ENCODE data around the gene CHST12. TPM values are rescaled to one million over a fixed set of nuclear protein-coding genes. Genes with fewer than 3 reads are reported as not detected.
"Not testable (repeated sequence)": the region's sequence is repeated elsewhere in the genome, so short reads cannot be mapped to it uniquely, and the experiment has no call there.

CHST12 gene
- total RNA-seq (2014; rRNA removed; shearing (Covaris generic)), result 14.5 and 24.7 TPM in 2 replicates

GRCh38 chr7:2403014-2403717, at the start of gene CHST12:
TSS of gene CHST12 (plus strand) at chr7:2403611. CDS start at chr7:2432640, 29,029 bp downstream.
- DNase-seq (ENCODE audit: low spot score), result peak; percentile 94

- peak; percentile 94 for DNase-seq (ENCODE audit: low spot score)
These were observed 49.5 kb upstream of the CHST12 start for GRCh38 chr7:2353936-2354185.

- DNase-seq (ENCODE audit: low spot score), result peak; percentile 98
These were observed 49.0 kb upstream of the CHST12 start, which contains the start of gene EIF3B for GRCh38 chr7:2354186-2354938. TSS of gene EIF3B (plus strand) at chr7:2354827. CDS start at chr7:2354922, 95 bp downstream.

- DNase-seq (ENCODE audit: low spot score), result peak; percentile 42
These were observed 48.3 kb upstream of the CHST12 start for GRCh38 chr7:2354939-2355704.

- DNase-seq (ENCODE audit: low spot score), result peak; percentile 36
These were observed 47.8 kb upstream of the CHST12 start for GRCh38 chr7:2355705-2356008.

GRCh38 chr7:2357165-2357564, 46.2 kb upstream of the CHST12 start:
- no peak for DNase-seq (ENCODE audit: low spot score)

GRCh38 chr7:2357571-2357970, 45.8 kb upstream of the CHST12 start:
- no peak for DNase-seq (ENCODE audit: low spot score)

GRCh38 chr7:2358968-2359527, 44.4 kb upstream of the CHST12 start:
- no peak for DNase-seq (ENCODE audit: low spot score)

GRCh38 chr7:2359610-2360009, 43.8 kb upstream of the CHST12 start:
- DNase-seq (ENCODE audit: low spot score), result no peak

GRCh38 chr7:2360796-2361195, 42.6 kb upstream of the CHST12 start:
- DNase-seq (ENCODE audit: low spot score), result no peak

GRCh38 chr7:2362385-2363088, 40.9 kb upstream of the CHST12 start:
- DNase-seq (ENCODE audit: low spot score), result no peak

- no peak for DNase-seq (ENCODE audit: low spot score)
These were observed 34.3 kb upstream of the CHST12 start for GRCh38 chr7:2369139-2369538.

GRCh38 chr7:2371329-2371728, 32.1 kb upstream of the CHST12 start:
- DNase-seq (ENCODE audit: low spot score), result no peak

- no peak for DNase-seq (ENCODE audit: low spot score)
These were observed 30.7 kb upstream of the CHST12 start for GRCh38 chr7:2372724-2373123.

- DNase-seq (ENCODE audit: low spot score), result no peak
These were observed 30.3 kb upstream of the CHST12 start for GRCh38 chr7:2373124-2373556.

- DNase-seq (ENCODE audit: low spot score), result no peak
These were observed 29.8 kb upstream of the CHST12 start for GRCh38 chr7:2373646-2374045.

- no peak for DNase-seq (ENCODE audit: low spot score)
These were observed 29.0 kb upstream of the CHST12 start for GRCh38 chr7:2374401-2374800.

GRCh38 chr7:2374830-2375728, 28.3 kb upstream of the CHST12 start:
- no peak for DNase-seq (ENCODE audit: low spot score)

- no peak for DNase-seq (ENCODE audit: low spot score)
These were observed 26.9 kb upstream of the CHST12 start for GRCh38 chr7:2376351-2377154.

GRCh38 chr7:2377492-2377891, 25.9 kb upstream of the CHST12 start:
- DNase-seq (ENCODE audit: low spot score), result not testable (repeated sequence)

Data from HT-29 (cell line).